Inflammatory macrophage treated with lipopolysaccharide for 1 hour (primary cell): ENCODE data around the gene MBD2.
"Not testable (repeated sequence)": the region's sequence is repeated elsewhere in the genome, so short reads cannot be mapped to it uniquely, and the experiment has no call there.

Experiments used
- DNase-seq, 2 donors: peaks; one replicate each; pipeline ENCODE4 v3.0.0-alpha.2; 2020 to 2022

MBD2 gene

GRCh38 chr18:54148151-54148550 lies 76.3 kb downstream of the MBD2 start:
- no peak for DNase-seq

- DNase-seq, result no peak
These were observed 77.0 kb downstream of the MBD2 start for GRCh38 chr18:54147439-54147838.

DNA sequence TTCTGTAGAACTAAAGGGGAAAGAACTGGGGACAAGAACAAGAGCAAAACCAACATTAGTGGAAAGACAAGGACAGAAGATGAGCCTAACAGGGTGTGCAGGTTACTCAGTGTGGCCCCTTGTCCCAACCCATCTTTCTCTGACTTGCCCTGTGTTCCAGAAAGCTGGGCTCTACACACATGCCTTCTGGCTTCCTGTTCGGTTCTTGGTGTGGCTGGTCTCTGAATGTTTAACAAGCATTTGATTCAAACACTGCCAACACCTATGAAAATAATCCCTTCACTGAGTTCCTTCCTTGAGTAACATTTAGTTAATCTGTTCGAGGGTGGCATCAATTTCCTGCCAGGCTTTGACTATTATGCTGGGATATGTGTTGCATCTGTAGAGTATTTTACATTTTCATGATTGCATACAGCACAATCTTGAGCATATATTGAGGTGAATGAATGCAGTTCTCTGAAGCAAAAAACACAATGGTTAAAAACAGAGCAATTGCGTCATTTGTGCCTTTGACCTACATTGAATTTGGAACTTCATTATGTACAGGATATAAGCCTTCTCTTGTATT lies 83.3 kb downstream of the MBD2 start:
- no peak for DNase-seq

DNA sequence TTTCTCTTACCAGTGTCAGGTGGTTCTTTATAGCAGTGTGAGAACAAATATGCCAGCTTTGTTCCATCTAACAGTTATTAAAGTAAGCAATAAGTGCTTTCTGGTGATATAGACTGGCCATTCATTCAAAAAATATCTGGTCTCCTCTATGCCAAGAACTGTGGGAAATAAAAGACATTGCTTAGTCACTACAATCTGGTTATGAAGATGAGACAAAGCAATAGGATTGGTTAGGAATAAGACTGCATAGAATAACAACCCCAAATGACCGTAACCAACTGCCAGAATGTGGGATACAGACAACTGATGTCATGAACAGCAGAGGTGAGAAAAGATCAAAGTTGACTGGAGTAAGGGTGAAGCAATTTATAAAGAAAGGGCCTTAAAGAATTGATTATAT lies 83.8 kb downstream of the MBD2 start:
- no peak for DNase-seq

DNA sequence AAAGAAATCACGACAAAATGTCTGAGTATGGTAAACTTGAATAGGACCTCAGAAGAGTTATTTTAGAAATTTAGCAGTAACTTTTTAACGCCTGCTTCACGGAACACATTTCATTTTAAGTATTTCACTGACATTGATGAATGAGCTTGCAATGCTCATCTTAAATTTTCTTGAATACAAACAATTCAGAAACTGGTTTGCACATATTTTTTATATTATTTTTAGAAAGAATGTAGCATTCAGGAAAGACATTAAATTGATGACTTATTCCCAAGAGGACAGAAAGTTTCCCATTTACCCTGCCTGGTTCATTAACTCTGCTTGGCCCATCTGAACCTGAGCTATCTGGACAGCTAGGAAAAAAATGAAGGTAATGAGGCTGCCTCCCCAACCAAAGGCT lies 89.3 kb downstream of the MBD2 start:
- no peak for DNase-seq

DNA sequence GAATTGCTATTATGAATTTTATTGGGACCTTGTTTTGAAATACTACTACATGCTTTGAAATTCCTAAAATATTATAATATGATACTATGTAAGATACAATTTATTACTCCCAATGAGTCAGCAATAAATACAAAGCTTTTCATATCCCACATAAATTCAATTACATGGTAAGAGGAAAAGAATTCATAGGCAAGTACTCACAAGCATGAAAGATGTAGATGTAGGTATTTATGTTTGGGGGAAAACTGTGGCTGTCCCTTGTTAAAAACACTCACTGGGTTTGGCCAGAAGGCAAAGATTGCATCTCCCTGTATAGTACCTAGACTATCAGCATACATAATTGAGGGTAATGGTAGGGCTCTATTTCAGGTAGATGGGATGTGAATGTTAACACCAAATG lies 90.4 kb downstream of the MBD2 start:
- DNase-seq, result no peak

DNA sequence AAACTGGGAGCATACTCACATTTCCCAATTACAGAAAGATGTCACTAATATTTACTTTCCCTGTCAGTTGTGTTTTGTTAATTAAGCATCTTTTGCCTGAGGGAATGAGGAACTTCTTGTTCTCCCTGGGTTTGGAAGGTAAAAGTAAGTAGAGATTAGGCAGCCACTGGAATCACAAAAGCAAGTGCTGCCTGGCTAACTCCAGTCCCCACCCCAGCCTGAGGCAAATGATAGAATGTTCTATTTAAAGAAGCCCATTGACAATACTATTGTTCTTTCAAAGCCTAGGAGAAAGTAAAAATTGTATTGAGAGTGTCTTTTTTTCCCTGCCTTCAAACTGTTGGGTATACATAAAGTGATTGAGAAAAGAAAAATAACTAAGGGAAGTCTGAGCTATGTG lies 93.8 kb downstream of the MBD2 start:
- DNase-seq, result no peak

DNA sequence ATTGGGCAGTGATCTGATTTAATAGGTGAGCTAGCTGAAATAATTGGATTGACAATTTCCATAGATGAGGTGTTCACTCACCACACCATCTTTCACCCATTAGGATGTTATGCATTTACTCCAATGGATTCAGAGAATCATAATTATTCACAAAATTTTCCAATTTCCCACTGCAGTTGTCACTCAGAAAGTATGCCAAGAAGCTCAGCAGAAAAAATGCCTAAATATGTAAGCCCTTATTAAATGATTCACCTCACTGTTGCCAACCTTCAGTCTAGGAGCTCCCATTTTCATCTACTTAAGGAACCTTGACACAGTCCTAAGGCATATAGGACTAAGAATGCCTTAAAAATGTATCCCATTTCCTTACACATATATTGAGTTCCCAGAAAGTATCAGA lies 94.3 kb downstream of the MBD2 start:
- no peak for DNase-seq

DNA sequence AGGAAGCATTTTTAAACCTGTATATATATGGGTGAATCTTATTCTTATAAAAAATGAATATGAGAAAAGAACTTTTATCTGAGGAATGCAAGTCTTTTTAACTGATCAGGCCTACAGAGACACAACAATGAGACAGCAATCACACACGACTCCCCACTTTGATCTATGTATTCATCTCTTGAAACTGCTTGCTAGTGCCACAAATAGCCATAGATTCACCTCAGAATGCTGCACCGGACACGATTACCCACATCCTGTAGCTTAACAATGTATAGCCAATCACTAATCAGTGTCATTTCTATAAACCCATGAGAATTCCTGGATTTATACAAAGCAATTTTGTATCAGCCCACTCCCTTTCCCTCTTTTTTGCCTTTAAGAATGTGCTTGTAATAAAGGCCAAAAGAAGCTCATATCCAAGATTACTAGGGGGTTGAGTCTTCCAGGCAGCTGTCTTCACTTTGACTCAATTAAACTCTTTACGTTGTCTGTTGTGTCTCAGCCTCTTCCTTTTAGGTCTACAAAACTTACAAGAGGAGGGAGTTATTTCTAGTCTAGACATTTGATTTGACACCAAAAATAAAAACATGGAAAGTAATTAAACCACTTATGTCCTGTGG lies 94.9 kb downstream of the MBD2 start:
- no peak for DNase-seq

GRCh38 chr18:54127759-54128378 lies 96.6 kb downstream of the MBD2 start:
- DNase-seq, result peak; percentile 37 to 66

GRCh38 chr18:54125429-54125828 lies 99.0 kb downstream of the MBD2 start:
- DNase-seq, result no peak

GRCh38 chr18:54123720-54124440 lies 100.6 kb downstream of the MBD2 start:
- DNase-seq, result not testable (repeated sequence)

DNA sequence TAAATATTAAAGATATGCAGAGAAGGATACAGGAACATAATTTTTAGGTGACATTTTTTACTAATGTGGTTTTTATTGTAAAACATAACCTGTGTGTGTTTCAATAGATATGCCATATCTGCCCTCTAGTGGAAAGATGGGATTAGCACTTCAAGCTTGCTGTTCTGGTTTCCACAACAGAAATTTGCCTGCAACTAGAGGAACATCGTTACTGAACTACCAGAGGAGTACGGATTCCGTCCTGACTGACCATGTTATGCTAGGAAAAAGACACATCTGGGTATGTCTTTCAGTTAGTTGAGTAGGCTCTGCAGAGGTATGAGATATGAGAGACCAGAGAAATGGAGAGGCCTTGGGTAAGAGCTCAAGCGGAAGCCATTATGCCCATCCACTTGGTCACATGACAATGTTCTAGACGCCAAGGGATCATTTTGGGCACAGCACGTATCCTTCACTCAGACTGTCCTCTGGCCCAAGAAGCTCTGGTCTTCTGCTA lies 104.9 kb downstream of the MBD2 start:
- DNase-seq, result peak; percentile 28 to 61

DNA sequence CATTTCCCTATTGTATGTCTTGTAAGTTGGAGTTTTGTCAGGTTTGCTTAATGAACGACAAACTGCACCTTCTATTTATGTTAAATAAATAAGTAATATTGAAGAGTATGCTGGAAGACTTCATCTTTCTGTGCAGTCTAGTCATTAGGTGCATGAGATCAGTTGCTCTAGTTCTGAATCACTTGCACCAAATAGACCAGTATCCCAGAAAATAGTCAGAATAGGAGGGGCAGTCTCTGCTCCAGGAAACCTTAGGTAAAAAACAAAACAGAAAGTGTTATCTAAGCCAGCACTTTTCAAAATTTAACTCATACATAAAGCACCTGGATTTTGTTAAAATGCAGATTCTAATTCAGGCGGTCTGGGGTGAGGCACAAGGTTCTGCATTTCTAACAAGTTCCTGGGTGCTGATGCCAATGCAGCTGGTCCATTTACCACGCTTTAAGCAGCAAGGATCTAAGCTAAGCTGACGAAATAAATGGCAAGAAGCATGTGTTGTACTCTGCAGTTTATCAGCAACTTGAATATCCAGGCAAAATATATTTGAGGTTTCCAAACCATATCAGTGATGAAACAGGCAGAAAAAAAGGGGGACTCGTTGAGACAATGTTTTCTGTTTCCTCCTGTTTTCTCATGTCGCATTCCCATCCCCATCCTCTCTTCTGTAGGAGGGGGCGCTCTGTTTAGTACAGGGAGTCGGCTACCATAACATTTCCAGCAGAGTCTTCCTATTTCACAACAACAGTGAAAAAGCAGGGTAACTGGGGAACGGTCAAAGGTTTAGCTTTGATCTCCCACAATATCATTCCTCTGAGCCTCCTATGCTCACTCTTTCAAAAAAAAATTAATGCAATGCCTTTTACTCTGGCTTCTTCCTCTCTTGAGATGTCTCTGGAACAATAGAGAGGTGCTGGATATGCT lies 106.4 kb downstream of the MBD2 start:
- DNase-seq, result no peak

- no peak for DNase-seq
These were observed 107.8 kb downstream of the MBD2 start for GRCh38 chr18:54116541-54117257.

- no peak for DNase-seq
These were observed 112.1 kb downstream of the MBD2 start for GRCh38 chr18:54112356-54112755.

GRCh38 chr18:54109131-54109683 lies 115.3 kb downstream of the MBD2 start:
- DNase-seq, result no peak

- no peak for DNase-seq
These were observed 122.3 kb downstream of the MBD2 start for GRCh38 chr18:54102123-54102522.
